ENCODE measurements around the gene SLC5A2.

DNA sequence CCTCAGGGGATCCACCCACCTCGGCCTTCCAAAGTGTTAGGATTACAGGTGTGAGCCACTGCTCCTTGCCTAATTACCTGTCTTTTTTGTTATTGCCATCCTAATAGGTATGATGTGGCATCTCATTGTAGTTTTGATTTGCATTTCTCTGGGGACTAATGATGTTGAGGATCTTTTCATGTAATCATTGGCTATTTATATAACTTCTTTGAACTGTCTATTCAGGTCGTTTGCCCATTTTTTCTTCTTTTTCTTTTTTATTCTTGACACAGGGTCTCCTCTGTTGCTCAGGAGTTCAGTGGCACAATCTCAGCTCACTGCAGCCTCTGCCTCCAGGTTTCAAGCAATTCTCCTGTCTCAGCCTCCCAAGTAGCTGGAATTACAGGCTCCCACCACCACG is 12.3 kb upstream of the SLC5A2 start:
- TF ChIP-seq CTCF (IDR thresholded peaks at IDR 0.05; ENCODE audit: borderline replicate concordance, extremely low read depth, low read length, poor library complexity, severe bottlenecking) (no peak), EZH2 (IDR thresholded peaks at IDR 0.05; ENCODE audit: borderline replicate concordance, low read depth, low read length, severe bottlenecking) (no peak)

Measured in DND-41 (cell line).